Neural cell (in vitro differentiated cells): ENCODE results near the gene SPACA4. TPM values are rescaled to one million over a fixed set of nuclear protein-coding genes. Genes with fewer than 3 reads are reported as not detected.
A peak's percentile ranks its signal among the peaks of the same experiment; 100 is the strongest.

ENCODE experiments used
- H2AFZ ChIP-seq: fragments of 200-600, 300-800 bp; sonication (generic), shearing (Covaris generic); 2 replicates; pipeline ENCODE4 v1.6.0; 2014; ENCODE audit warnings: low read depth, mild to moderate bottlenecking, antibody characterized with exemption, low read length, moderate library complexity
- H3F3A ChIP-seq: fragments of 200-600 bp; shearing (Covaris generic); 2 replicates; pipeline ENCODE4 v1.6.1; 2016; ENCODE audit warnings: mild to moderate bottlenecking, moderate library complexity, mixed read lengths, antibody characterized with exemption, low read length; ENCODE audit not compliant: insufficient read depth, poor library complexity, severe bottlenecking
- H3K27ac ChIP-seq: fragments of 200-600, 300-800 bp; sonication (generic), shearing (Covaris generic); 2 replicates; pipeline ENCODE4 v1.5.1; 2014; ENCODE audit warnings: mild to moderate bottlenecking, low read length, moderate library complexity
- H3K27me3 ChIP-seq: fragments of 300-800, 200-600 bp; sonication (generic), shearing (Covaris generic); 2 replicates; pipeline ENCODE4 v1.6.0; 2014; ENCODE audit warnings: mild to moderate bottlenecking, low read depth, low read length, moderate library complexity; ENCODE audit not compliant: insufficient read depth
- H3K36me3 ChIP-seq: fragments of 300-800, 200-600 bp; sonication (generic), shearing (Covaris generic); 2 replicates; pipeline ENCODE4 v1.5.1; 2014; ENCODE audit warnings: mild to moderate bottlenecking, antibody characterized with exemption, low read length, moderate library complexity; ENCODE audit not compliant: insufficient read depth
- H3K4me2 ChIP-seq: fragments of 300-800, 200-600 bp; sonication (generic), shearing (Covaris generic); 2 replicates; pipeline ENCODE4 v1.6.0; 2014; ENCODE audit warnings: mild to moderate bottlenecking, low read length
- H3K4me3 ChIP-seq: fragments of 300-800, 200-600 bp; sonication (generic), shearing (Covaris generic); 2 replicates; pipeline ENCODE4 v1.5.1; 2014; ENCODE audit warnings: mild to moderate bottlenecking, low read length, moderate library complexity
- H3K79me2 ChIP-seq: fragments of 200-600 bp; shearing (Covaris generic); replicated peaks from 2 replicates; pipeline ENCODE4 v1.6.0; 2014; ENCODE audit warnings: mild to moderate bottlenecking, low read length, moderate library complexity; ENCODE audit not compliant: insufficient read depth
- H3K9ac ChIP-seq: fragments of 300-800, 200-600 bp; sonication (generic), shearing (Covaris generic); 2 replicates; pipeline ENCODE4 v1.6.1; 2016; ENCODE audit warnings: mild to moderate bottlenecking, low read length, mixed read lengths
- H3K9me2 ChIP-seq: fragments of 200-600 bp; shearing (Covaris generic); 2 replicates; pipeline ENCODE4 v1.6.1; 2016; ENCODE audit warnings: mild to moderate bottlenecking, low read length, mixed read lengths; ENCODE audit not compliant: insufficient read depth
- H3K9me3 ChIP-seq: fragments of 200-600, 300-800 bp; sonication (generic), shearing (Covaris generic); 2 replicates; pipeline ENCODE4 v1.6.1; 2016; ENCODE audit warnings: mild to moderate bottlenecking, mixed run types, low read length, moderate library complexity, mixed read lengths
- H4K20me1 ChIP-seq: fragments of 200-600 bp; shearing (Covaris generic); 2 replicates; pipeline ENCODE4 v1.6.1; 2016; ENCODE audit warnings: mild to moderate bottlenecking, mixed run types; ENCODE audit not compliant: insufficient read depth
- CTCF ChIP-seq: fragments of 450-650 bp; IDR thresholded peaks from 2 replicates; pipeline ENCODE4 v1.5.1; 2014; ENCODE audit warnings: antibody characterized with exemption, mild to moderate bottlenecking, moderate library complexity; ENCODE audit not compliant: poor library complexity, severe bottlenecking
- EP300 ChIP-seq: fragments of 450-650 bp; conservative IDR thresholded peaks from 2 replicates; pipeline ENCODE4 v1.6.1; 2014; ENCODE audit warnings: antibody characterized with exemption, mild to moderate bottlenecking, moderate library complexity; ENCODE audit not compliant: poor library complexity, severe bottlenecking
- MXI1 ChIP-seq: fragments of 450-650 bp; conservative IDR thresholded peaks from 2 replicates; pipeline ENCODE4 v1.6.1; 2014; ENCODE audit warnings: antibody characterized with exemption, mild to moderate bottlenecking; ENCODE audit not compliant: poor library complexity, severe bottlenecking
- POLR2AphosphoS5 ChIP-seq: IDR thresholded peaks from 2 replicates; pipeline ENCODE4 v1.6.1; 2012
- REST ChIP-seq: IDR thresholded peaks from 2 replicates; pipeline ENCODE4 v1.6.1; 2012; ENCODE audit warnings: borderline replicate concordance
- SMC3 ChIP-seq: fragments of 450-650 bp; conservative IDR thresholded peaks from 2 replicates; pipeline ENCODE4 v1.6.1; 2014; ENCODE audit warnings: antibody characterized with exemption, mild to moderate bottlenecking, moderate library complexity; ENCODE audit not compliant: poor library complexity
- polyA plus RNA-seq: library from polyadenylated mRNA; depleted of rRNA; stranded (reverse); fragments of >200 nt; gene quantifications from 2 replicates; pipeline ENCODE4 v1.2.3, GENCODE V29; 2014

The SPACA4 gene
- polyA plus RNA-seq, 1 donor from 2014 or later, result not detected

GRCh38 chr19:48637449-48637947, 31.0 kb downstream of the SPACA4 start:
- TF ChIP-seq MXI1 (peak; percentile 83), EP300 (no peak)
- Histone ChIP-seq H3K27me3 (no peaks in the 10 kb centered on the region), H3K4me2 (peak overlapping the region; percentile 34), H4K20me1 (no peaks in the 10 kb centered on the region), H3K9me2 (no peaks in the 10 kb centered on the region), H3K9ac (peak overlapping the region; percentile 74), H3F3A (peaks cover 8% of the 10 kb centered on the region), H3K36me3 (no peaks in the 10 kb centered on the region), H3K9me3 (no peaks in the 10 kb centered on the region), H3K4me3 (peak overlapping the region; percentile 66), H3K79me2 (no peaks in the 10 kb centered on the region), H2AFZ (no peak overlapping the region), H3K27ac (peak overlapping the region; percentile 83)

- Histone ChIP-seq H2AFZ (no peak overlapping the region), H3K4me3 (peak overlapping the region; percentile 66), H3K27me3 (no peaks in the 10 kb centered on the region), H3K4me2 (peak overlapping the region; percentile 86), H4K20me1 (no peaks in the 10 kb centered on the region), H3K79me2 (no peaks in the 10 kb centered on the region), H3K9me3 (no peaks in the 10 kb centered on the region), H3K36me3 (no peaks in the 10 kb centered on the region), H3K27ac (peak overlapping the region; percentile 83), H3F3A (peaks cover 8% of the 10 kb centered on the region), H3K9ac (peak overlapping the region; percentile 74), H3K9me2 (no peaks in the 10 kb centered on the region)
- peak; percentile 47 for TF ChIP-seq CTCF
- peak; percentile 61 for TF ChIP-seq REST
- no peak for TF ChIP-seq EP300
- TF ChIP-seq SMC3, result peak; percentile 33
- peak; percentile 71 for TF ChIP-seq POLR2AphosphoS5
Measured at GRCh38 chr19:48637948-48638830, 31.6 kb downstream of the SPACA4 start.
